HFFc6 (cell line): ENCODE results near the gene RAB10. TPM values are rescaled to one million over a fixed set of nuclear protein-coding genes. Genes with fewer than 3 reads are reported as not detected.

Experiments used
- DNase-seq: peaks from one replicate; pipeline ENCODE4 v3.0.0-alpha.2; 2018
- H3K27ac Mint-ChIP-seq: 2 replicates; pipeline ENCODE4 v1.8.0; 2020; ENCODE audit warnings: mild to moderate bottlenecking, mixed read lengths
- H3K27me3 Mint-ChIP-seq: 2 replicates; pipeline ENCODE4 v1.8.0; 2021; ENCODE audit warnings: mild to moderate bottlenecking, moderate library complexity, mixed read lengths; ENCODE audit not compliant: insufficient read depth
- H3K36me3 Mint-ChIP-seq: 2 replicates; pipeline ENCODE4 v1.8.0; 2021; ENCODE audit warnings: low read depth, mixed read lengths
- H3K4me1 Mint-ChIP-seq: 2 replicates; pipeline ENCODE4 v1.8.0; 2020; ENCODE audit warnings: low read depth, mixed read lengths
- H3K4me3 Mint-ChIP-seq: 2 replicates; pipeline ENCODE4 v1.8.0; 2020; ENCODE audit warnings: mild to moderate bottlenecking, moderate library complexity, mixed read lengths
- H3K9me3 Mint-ChIP-seq: 2 replicates; pipeline ENCODE4 v1.8.0; 2020; ENCODE audit warnings: mild to moderate bottlenecking, mixed read lengths
- total RNA-seq, 6 experiments: library from RNA; stranded (reverse); fragmentation: NEBNext Ultra II Directional; extraction: Animal tissue kit (Norgen Biotek cat#: 25700); gene quantifications; 2 replicates in 1 of 6; 3 replicates in 5 of 6; pipeline ENCODE4 v1.2.3, GENCODE V29; 2021
- TF ChIP-seq, protein P1 (sequence below): fragments of 200-600 bp; sonication (generic); IDR thresholded peaks from 2 replicates; pipeline ENCODE4 v1.5.0; 2021; ENCODE audit warnings: antibody characterized with exemption, mild to moderate bottlenecking

RAB10 gene
- total RNA-seq, 6 experiments from 2014 or later = 133 to 144 (median 136) TPM

DNA sequence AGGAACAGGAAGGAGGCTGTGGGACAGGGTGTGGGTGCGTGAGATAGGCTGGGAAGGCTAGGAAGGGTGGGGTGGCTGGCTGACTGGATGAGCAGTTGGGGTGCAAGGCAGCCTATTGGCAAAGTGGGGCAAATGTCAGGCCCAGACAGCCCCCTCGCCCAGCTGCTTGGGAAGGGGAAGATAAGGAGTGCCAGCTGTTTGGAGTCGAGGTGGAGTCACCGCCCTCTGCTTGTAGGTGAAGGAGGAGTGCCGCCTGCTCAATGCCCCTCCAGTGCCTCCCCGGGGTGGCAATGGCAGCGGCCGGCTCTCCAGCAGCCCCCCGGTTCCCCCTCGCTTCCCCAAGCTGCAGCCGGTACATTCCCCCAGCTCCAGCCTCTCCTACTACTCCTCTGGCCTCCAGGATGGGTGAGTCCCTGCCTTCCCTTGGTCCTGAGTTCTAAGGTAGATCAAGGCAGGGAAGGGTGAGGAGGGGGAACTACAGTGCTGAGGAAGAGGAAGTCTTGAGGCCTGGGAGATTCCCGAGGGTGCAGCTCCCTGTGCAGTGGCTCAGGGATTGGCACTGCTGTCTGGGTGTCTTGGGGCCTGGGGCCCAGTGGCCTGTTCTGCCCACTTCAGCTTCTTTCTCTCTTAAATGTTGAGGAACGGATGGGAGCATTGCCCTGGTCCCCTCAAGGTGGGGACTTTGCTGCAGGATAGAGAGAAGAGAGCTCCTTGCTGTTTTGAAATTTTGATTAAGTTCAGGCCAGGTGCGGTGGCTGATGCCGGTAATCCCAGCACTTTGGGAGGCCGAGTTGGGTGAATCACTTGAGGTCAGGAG lies 152.3 kb downstream of the RAB10 start:
- Mint-ChIP-seq H3K27ac (no peak overlapping the region), H3K4me1 (no peaks in the 10 kb centered on the region), H3K36me3 (0 out of 2 replicates have a peak, but pooled peaks cover 4% of the 10 kb centered on the region), H3K9me3 (no peaks in the 10 kb centered on the region), H3K4me3 (no peak overlapping the region), H3K27me3 (peaks cover 10% of the 10 kb centered on the region)
- no peak for DNase-seq
- TF ChIP-seq, protein P1, sequence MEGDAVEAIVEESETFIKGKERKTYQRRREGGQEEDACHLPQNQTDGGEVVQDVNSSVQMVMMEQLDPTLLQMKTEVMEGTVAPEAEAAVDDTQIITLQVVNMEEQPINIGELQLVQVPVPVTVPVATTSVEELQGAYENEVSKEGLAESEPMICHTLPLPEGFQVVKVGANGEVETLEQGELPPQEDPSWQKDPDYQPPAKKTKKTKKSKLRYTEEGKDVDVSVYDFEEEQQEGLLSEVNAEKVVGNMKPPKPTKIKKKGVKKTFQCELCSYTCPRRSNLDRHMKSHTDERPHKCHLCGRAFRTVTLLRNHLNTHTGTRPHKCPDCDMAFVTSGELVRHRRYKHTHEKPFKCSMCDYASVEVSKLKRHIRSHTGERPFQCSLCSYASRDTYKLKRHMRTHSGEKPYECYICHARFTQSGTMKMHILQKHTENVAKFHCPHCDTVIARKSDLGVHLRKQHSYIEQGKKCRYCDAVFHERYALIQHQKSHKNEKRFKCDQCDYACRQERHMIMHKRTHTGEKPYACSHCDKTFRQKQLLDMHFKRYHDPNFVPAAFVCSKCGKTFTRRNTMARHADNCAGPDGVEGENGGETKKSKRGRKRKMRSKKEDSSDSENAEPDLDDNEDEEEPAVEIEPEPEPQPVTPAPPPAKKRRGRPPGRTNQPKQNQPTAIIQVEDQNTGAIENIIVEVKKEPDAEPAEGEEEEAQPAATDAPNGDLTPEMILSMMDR = no peak

Other genes with a start within 250 kb of the RAB10 start
- 10 to 100 TPM; 24.6 to 29.6 (median 26.6) TPM for gene ASXL2, start 155.6 kb upstream of the RAB10 start, total RNA-seq
- gene KIF3C, start 51.6 kb upstream of the RAB10 start, total RNA-seq = 10 to 100 TPM; 18.0 to 21.1 (median 19.7) TPM
- gene GAREM2, start 139.0 kb downstream of the RAB10 start, total RNA-seq = not detected
- 100 to 1,000 TPM; 127 to 138 (median 133) TPM for gene HADHA, start 210.5 kb downstream of the RAB10 start, total RNA-seq
- gene HADHB, start 210.9 kb downstream of the RAB10 start, total RNA-seq = 100 to 1,000 TPM in 5 of 6 experiments, 10 to 100 TPM in 1; 93.9 to 119 (median 112) TPM